ENCODE results near the gene MAP4K1.

MAP4K1 gene

GRCh38 chr19:38649305-38650171 lies 31.8 kb upstream of the MAP4K1 start:
- no peaks in the 10 kb centered on the region for H3K9me3 ChIP-seq (ENCODE audit: insufficient read depth, low read depth, low read length)
- peak overlapping the region; percentile 94 for H3K4me3 ChIP-seq (ENCODE audit: low read length)
- peak overlapping the region; percentile 94 for H3K9ac ChIP-seq (ENCODE audit: low read depth, low read length)
- H3K27ac ChIP-seq (ENCODE audit: low read length), result no peak overlapping the region
- no peaks in the 10 kb centered on the region for H3K27me3 ChIP-seq (ENCODE audit: insufficient read depth, low read length)
- H3K4me1 ChIP-seq (ENCODE audit: insufficient read depth, low read length), result peaks cover 30% of the 10 kb centered on the region
- no peaks in the 10 kb centered on the region for H3K36me3 ChIP-seq (ENCODE audit: insufficient read depth, low read depth, low read length)

DNA sequence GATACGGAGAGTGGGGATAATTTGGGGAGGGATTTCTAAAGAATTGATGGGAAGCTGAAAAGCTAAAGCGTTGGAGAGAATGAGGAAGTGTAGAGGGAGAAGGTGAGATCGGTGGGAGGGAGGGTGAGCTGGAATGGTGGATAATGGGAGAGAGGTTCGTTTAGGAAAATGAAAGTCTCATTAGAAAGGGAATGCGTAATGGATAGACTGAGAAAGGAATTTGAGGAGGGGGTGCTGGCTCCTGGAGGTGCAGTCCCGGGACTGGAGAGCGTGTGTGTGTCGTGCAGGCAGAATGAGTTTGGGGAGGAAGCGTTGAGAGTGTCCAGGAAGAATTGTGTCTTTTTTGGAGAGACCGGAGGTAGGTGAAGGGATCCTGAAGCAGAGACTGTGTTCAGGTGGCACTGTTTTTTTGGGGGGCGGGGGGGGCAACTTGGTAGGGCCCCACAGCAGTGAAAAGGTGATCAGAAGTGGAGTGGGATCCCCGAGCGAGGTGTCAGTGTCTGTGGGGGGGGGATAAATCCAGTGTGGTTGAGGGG lies 31.1 kb upstream of the MAP4K1 start:
- Histone ChIP-seq H3K36me3 (ENCODE audit: insufficient read depth, low read depth, low read length) (no peaks in the 10 kb centered on the region), H3K4me1 (ENCODE audit: insufficient read depth, low read length) (peaks cover 25% of the 10 kb centered on the region), H3K27me3 (ENCODE audit: insufficient read depth, low read length) (no peaks in the 10 kb centered on the region), H3K9ac (ENCODE audit: low read depth, low read length) (peak overlapping the region; percentile 94), H3K27ac (ENCODE audit: low read length) (no peak overlapping the region), H3K9me3 (ENCODE audit: insufficient read depth, low read depth, low read length) (no peaks in the 10 kb centered on the region), H3K4me3 (ENCODE audit: low read length) (peak overlapping the region; percentile 94)

DNA sequence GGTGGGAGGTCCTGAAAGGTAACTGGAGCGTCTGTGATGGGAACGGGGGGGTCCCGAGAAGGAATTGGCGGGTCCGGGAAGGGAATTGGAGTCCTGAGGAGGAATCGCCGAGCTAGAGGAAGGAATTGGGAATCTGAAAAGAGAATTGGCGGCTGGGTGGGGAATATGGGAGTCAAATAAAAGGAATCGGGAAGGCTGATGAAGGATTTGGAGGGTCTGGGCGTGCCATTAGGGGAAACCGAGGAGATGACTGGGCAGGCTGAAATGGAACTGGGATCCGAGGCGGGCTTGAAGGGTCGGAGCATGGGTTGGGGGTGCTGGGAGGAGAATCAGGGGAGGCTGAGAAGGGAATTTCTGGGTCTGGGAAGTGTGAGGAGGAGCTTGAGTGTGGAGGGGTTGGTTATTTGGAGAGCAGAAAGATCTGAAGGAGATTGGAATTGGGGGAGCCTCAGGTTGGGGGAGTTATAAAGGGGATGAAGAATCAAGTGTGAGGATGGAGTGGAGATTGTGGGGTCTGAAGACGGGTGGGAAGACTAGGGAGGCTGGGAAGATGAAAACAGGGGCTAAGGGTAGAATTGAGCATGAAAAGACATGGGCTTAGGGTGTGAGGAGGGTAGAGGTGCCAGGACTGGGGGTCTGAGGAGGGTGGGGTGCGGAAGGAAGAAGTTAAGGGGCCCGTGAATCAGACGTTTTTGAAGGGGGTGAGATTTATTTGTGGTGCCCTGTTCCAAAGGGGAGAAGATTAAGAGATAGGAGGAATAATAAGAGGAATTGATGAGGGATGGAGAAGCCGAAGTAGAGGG lies 30.4 kb upstream of the MAP4K1 start:
- Histone ChIP-seq H3K27me3 (ENCODE audit: insufficient read depth, low read length) (no peaks in the 10 kb centered on the region), H3K9me3 (ENCODE audit: insufficient read depth, low read depth, low read length) (no peaks in the 10 kb centered on the region), H3K36me3 (ENCODE audit: insufficient read depth, low read depth, low read length) (no peaks in the 10 kb centered on the region), H3K4me3 (ENCODE audit: low read length) (peak overlapping the region; percentile 94), H3K9ac (ENCODE audit: low read depth, low read length) (peak overlapping the region; percentile 94), H3K27ac (ENCODE audit: low read length) (peak overlapping the region; percentile 16), H3K4me1 (ENCODE audit: insufficient read depth, low read length) (peaks cover 18% of the 10 kb centered on the region)

DNA sequence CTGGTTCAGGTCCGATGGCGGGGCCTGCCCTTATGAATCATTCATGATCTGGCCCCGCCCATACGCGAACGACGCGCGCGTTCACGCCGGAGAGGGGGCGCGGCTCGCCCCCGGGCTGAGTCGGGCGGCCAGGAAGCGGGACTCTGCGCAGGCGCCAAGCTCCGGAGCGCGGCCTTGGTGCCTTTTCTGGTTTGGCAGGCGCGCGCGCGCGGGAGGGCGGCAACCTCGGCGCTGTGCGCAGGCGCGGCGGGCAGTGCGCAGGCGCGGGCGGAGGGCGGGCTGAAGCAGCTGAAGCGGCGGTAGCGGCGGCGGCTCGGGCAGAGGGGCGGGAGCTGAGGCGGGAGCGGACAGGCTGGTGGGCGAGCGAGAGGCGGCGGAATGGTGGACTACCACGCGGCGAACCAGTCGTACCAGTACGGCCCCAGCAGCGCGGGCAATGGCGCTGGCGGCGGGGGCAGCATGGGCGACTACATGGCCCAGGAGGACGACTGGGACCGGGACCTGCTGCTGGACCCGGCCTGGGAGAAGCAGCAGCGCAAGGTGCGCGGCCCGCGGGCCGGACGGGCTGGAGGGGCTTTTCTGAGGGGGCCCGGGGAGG lies 29.7 kb upstream of the MAP4K1 start, which contains the start of gene ACTN4:
Gene ACTN4 (plus strand): TSS at position 282 of the 598 bp plus-strand sequence. CDS start 97 bp downstream, at position 379.
- Histone ChIP-seq H3K9ac (ENCODE audit: low read depth, low read length) (peak within 1 kb of the TSS; percentile 94), H3K4me1 (ENCODE audit: insufficient read depth, low read length) (peaks cover 14% of the 10 kb centered on the region), H3K9me3 (ENCODE audit: insufficient read depth, low read depth, low read length) (no peaks in the 10 kb centered on the region), H3K36me3 (ENCODE audit: insufficient read depth, low read depth, low read length) (no peaks in the 10 kb centered on the region), H3K4me3 (ENCODE audit: low read length) (peak within 1 kb of the TSS; percentile 94), H3K27ac (ENCODE audit: low read length) (peak within 1 kb of the TSS; percentile 16), H3K27me3 (ENCODE audit: insufficient read depth, low read length) (no peaks in the 10 kb centered on the region)

- no peaks in the 10 kb centered on the region for H3K9me3 ChIP-seq (ENCODE audit: insufficient read depth, low read depth, low read length)
- no peak overlapping the region for H3K4me3 ChIP-seq (ENCODE audit: low read length)
- H3K4me1 ChIP-seq (ENCODE audit: insufficient read depth, low read length), result peaks cover 2% of the 10 kb centered on the region
- H3K9ac ChIP-seq (ENCODE audit: low read depth, low read length), result no peak overlapping the region
- H3K36me3 ChIP-seq (ENCODE audit: insufficient read depth, low read depth, low read length), result no peaks in the 10 kb centered on the region
- H3K27me3 ChIP-seq (ENCODE audit: insufficient read depth, low read length), result no peaks in the 10 kb centered on the region
- H3K27ac ChIP-seq (ENCODE audit: low read length), result no peak overlapping the region
These were observed 27.0 kb upstream of the MAP4K1 start for GRCh38 chr19:38644719-38645118.

- Histone ChIP-seq H3K4me1 (ENCODE audit: insufficient read depth, low read length) (peaks cover 2% of the 10 kb centered on the region; the same call in 1 of the 2 replicates), H3K9me3 (ENCODE audit: insufficient read depth, low read depth, low read length) (no peaks in the 10 kb centered on the region), H3K27me3 (ENCODE audit: insufficient read depth, low read length) (no peaks in the 10 kb centered on the region), H3K36me3 (ENCODE audit: insufficient read depth, low read depth, low read length) (no peaks in the 10 kb centered on the region), H3K27ac (ENCODE audit: low read length) (no peak overlapping the region), H3K9ac (ENCODE audit: low read depth, low read length) (no peak overlapping the region), H3K4me3 (ENCODE audit: low read length) (no peak overlapping the region)
These were observed 24.4 kb upstream of the MAP4K1 start for GRCh38 chr19:38642176-38642575.

GRCh38 chr19:38640368-38640767 lies 22.6 kb upstream of the MAP4K1 start:
- Histone ChIP-seq H3K27me3 (ENCODE audit: insufficient read depth, low read length) (no peaks in the 10 kb centered on the region), H3K4me1 (ENCODE audit: insufficient read depth, low read length) (peaks cover 2% of the 10 kb centered on the region; the same call in 1 of the 2 replicates), H3K27ac (ENCODE audit: low read length) (no peak overlapping the region), H3K36me3 (ENCODE audit: insufficient read depth, low read depth, low read length) (peaks cover 14% of the 10 kb centered on the region), H3K9me3 (ENCODE audit: insufficient read depth, low read depth, low read length) (no peaks in the 10 kb centered on the region), H3K9ac (ENCODE audit: low read depth, low read length) (no peak overlapping the region), H3K4me3 (ENCODE audit: low read length) (no peak overlapping the region)

DNA sequence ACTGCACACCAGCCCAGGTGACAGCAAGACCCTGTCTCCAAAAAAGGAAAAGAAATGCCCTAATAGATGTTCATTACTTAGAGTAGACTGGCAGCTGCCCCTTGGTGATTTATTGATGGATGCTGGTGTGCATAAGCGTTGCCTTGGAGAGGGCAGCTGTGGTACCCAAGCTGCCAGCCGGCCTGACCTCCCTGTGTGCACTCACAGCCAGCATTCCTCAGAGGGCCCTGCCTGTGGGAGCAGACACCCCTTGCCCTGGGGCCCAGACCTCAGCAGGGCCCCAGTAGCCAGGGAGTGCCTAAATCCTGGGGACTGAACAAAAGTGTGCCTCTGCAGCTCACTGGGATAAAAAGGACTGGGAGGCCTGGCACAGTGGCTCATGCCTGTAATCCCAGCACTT lies 21.9 kb upstream of the MAP4K1 start:
- peaks cover 20% of the 10 kb centered on the region for H3K36me3 ChIP-seq (ENCODE audit: insufficient read depth, low read depth, low read length)
- no peak overlapping the region for H3K27ac ChIP-seq (ENCODE audit: low read length)
- no peak overlapping the region for H3K4me3 ChIP-seq (ENCODE audit: low read length)
- H3K27me3 ChIP-seq (ENCODE audit: insufficient read depth, low read length), result no peaks in the 10 kb centered on the region
- peaks cover 2% of the 10 kb centered on the region; the same call in 1 of the 2 replicates for H3K4me1 ChIP-seq (ENCODE audit: insufficient read depth, low read length)
- H3K9me3 ChIP-seq (ENCODE audit: insufficient read depth, low read depth, low read length), result no peaks in the 10 kb centered on the region
- no peak overlapping the region for H3K9ac ChIP-seq (ENCODE audit: low read depth, low read length)

DNA sequence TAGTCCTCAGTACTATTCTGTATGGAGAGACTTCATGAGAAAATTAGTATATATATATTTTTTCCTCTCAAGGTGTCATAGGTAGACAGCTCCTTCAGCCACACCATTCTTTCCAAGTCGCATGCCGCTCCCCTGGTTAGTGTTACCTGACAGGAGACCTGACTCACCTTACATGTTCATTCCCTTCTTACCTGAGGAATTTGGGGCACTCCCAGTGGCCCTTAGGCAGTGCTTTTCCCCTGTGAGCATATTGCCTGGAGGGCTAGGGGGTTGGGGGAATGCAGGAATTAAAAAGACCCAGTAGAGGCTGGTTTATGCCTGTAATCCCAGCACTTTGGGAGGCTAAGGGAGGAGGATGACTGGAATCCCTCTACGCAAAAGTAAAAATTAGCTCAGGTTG lies 20.7 kb upstream of the MAP4K1 start:
- H3K4me1 ChIP-seq (ENCODE audit: insufficient read depth, low read length), result peaks cover 2% of the 10 kb centered on the region; the same call in 1 of the 2 replicates
- H3K27me3 ChIP-seq (ENCODE audit: insufficient read depth, low read length), result no peaks in the 10 kb centered on the region
- no peak overlapping the region for H3K27ac ChIP-seq (ENCODE audit: low read length)
- H3K9me3 ChIP-seq (ENCODE audit: insufficient read depth, low read depth, low read length), result no peaks in the 10 kb centered on the region
- no peak overlapping the region for H3K4me3 ChIP-seq (ENCODE audit: low read length)
- peaks cover 24% of the 10 kb centered on the region for H3K36me3 ChIP-seq (ENCODE audit: insufficient read depth, low read depth, low read length)
- no peak overlapping the region for H3K9ac ChIP-seq (ENCODE audit: low read depth, low read length)

DNA sequence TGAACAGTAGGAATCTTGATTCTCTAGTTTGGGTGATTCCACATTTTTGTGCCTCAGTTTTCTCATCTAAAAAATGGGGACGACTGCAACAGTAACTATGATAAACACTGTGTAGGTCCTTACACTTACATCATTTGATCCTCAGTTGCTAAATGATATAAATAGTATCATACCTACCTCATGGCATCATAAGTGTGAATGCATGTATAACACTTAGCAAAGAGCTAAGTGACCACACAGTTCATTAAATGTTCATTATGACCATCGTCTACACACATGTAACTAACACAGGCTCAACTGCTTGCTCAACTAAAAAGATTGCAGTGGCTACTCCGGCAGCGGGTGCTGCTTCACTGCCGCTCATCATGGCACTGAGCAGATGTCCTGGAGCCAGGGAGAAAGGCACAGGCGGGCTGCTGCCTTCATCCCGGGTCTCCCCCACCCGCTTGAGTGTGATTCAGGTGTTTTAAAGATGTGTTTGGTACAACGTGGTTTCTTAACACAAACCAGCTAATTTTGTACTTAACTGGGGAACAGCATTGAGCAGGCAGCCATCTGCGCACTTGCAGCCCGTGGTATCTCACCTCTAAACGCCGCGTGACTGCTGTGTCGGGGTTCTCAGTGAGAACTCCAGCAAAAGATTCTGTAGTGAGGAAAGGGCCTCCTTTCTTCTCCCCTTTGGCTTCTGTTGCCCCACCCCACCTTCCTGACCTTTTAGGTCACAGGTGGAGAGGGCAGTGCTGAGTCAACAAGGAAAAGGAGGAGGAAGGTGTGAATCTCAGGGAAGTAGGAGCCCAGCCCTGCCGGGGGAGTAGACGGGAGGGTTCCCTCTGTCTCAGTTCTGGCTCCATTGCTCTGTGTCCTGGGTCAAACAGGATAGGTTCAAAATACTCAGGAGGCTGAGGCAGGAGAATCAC lies 18.0 kb upstream of the MAP4K1 start:
- Histone ChIP-seq H3K27ac (ENCODE audit: low read length) (no peak overlapping the region), H3K4me3 (ENCODE audit: low read length) (no peak overlapping the region), H3K9ac (ENCODE audit: low read depth, low read length) (no peak overlapping the region), H3K9me3 (ENCODE audit: insufficient read depth, low read depth, low read length) (no peaks in the 10 kb centered on the region), H3K27me3 (ENCODE audit: insufficient read depth, low read length) (no peaks in the 10 kb centered on the region), H3K36me3 (ENCODE audit: insufficient read depth, low read depth, low read length) (peaks cover 40% of the 10 kb centered on the region), H3K4me1 (ENCODE audit: insufficient read depth, low read length) (no peaks in the 10 kb centered on the region)

All from iPS-20b (cell line).